ENCODE results near the gene ITSN2.

The ITSN2 gene

GRCh38 chr2:24353364-24353763, 7.0 kb downstream of the ITSN2 start:
- no peak for DNase-seq (ENCODE audit: insufficient read length, low spot score)
- no peak for FAIRE-seq
- TF ChIP-seq CTCF (IDR thresholded peaks at IDR 0.05; ENCODE audit: insufficient read depth, missing control alignments), result no peak

GRCh38 chr2:24352664-24353063, 7.7 kb downstream of the ITSN2 start:
- FAIRE-seq (no peak), DNase-seq (ENCODE audit: insufficient read length, low spot score) (no peak)
- no peak for TF ChIP-seq CTCF (IDR thresholded peaks at IDR 0.05; ENCODE audit: insufficient read depth, missing control alignments)

GRCh38 chr2:24351981-24352380, 8.4 kb downstream of the ITSN2 start:
- TF ChIP-seq CTCF (IDR thresholded peaks at IDR 0.05; ENCODE audit: insufficient read depth, missing control alignments), result no peak
- DNase-seq (ENCODE audit: insufficient read length, low spot score) (no peak), FAIRE-seq (no peak)

GRCh38 chr2:24351627-24351938, 8.8 kb downstream of the ITSN2 start:
- no peak for FAIRE-seq
- DNase-seq (ENCODE audit: insufficient read length, low spot score), result no peak
- TF ChIP-seq CTCF (IDR thresholded peaks at IDR 0.05; ENCODE audit: insufficient read depth, missing control alignments), result no peak

- DNase-seq (ENCODE audit: insufficient read length, low spot score), result no peak
- TF ChIP-seq CTCF (IDR thresholded peaks at IDR 0.05; ENCODE audit: insufficient read depth, missing control alignments), result no peak
- no peak for FAIRE-seq
Measured at GRCh38 chr2:24350826-24351626, 9.3 kb downstream of the ITSN2 start.

- DNase-seq (ENCODE audit: insufficient read length, low spot score) (no peak), FAIRE-seq (no peak)
- no peak for TF ChIP-seq CTCF (IDR thresholded peaks at IDR 0.05; ENCODE audit: insufficient read depth, missing control alignments)
Measured at GRCh38 chr2:24349097-24349496, 11.2 kb downstream of the ITSN2 start.

- FAIRE-seq (no peak), DNase-seq (ENCODE audit: insufficient read length, low spot score) (no peak)
- no peak for TF ChIP-seq CTCF (IDR thresholded peaks at IDR 0.05; ENCODE audit: insufficient read depth, missing control alignments)
Measured at GRCh38 chr2:24345937-24346336, 14.4 kb downstream of the ITSN2 start.

Measured in D721Med (cell line).